K562 (cell line): ENCODE results near the gene BGN. TPM values are rescaled to one million over a fixed set of nuclear protein-coding genes. Genes with fewer than 3 reads are reported as not detected.
A peak's percentile ranks its signal among the peaks of the same experiment; 100 is the strongest.

Experiments used
- ETV6 ChIP-seq, 3 experiments: fragments of 150-350 bp in 1 of 3; sonication (generic) in 1 of 3; formaldehyde crosslinking in 1 of 3; IDR thresholded peaks; 2 replicates each; pipeline versions ENCODE4 v1.6.1 to v1.8.0; 2014 to 2022; ENCODE audit warnings: borderline replicate concordance in 2 of 3, low read depth in 2 of 3, antibody characterized with exemption in 1 of 3, low read length in 1 of 3, mild to moderate bottlenecking in 1 of 3, missing genetic modification reagents in 1 of 3
- HDAC2 ChIP-seq: fragments of 450-650 bp; IDR thresholded peaks from 2 replicates; pipeline ENCODE4 v1.6.1; 2016; ENCODE audit warnings: mild to moderate bottlenecking
- ID3 ChIP-seq, 2 experiments: fragments of 250-450 bp in 1 of 2; fragments of 450-650 bp in 1 of 2; sonication (Bioruptor Pico) in 1 of 2; IDR thresholded peaks; 2 replicates each; pipeline versions ENCODE4 v1.6.1 to v1.8.0; 2016 to 2021; ENCODE audit warnings: mild to moderate bottlenecking in 2 of 2, moderate library complexity in 2 of 2, missing compliant biosample characterization in 1 of 2, missing genetic modification characterization in 1 of 2
- MYC ChIP-seq, 2 experiments: fragments of 250-450 bp in 1 of 2; sonication (Bioruptor Pico) in 1 of 2; IDR thresholded peaks; 2 replicates each; pipeline versions ENCODE4 v1.5.1 to v1.6.1; 2012 to 2021; ENCODE audit warnings: low read depth in 2 of 2, borderline replicate concordance in 1 of 2, improper control_type of control experiment in 1 of 2, low read length in 1 of 2, mild to moderate bottlenecking in 1 of 2, moderate library complexity in 1 of 2
- NELFE ChIP-seq: IDR thresholded peaks from 2 replicates; pipeline ENCODE4 v1.6.1; 2011; ENCODE audit warnings: mild to moderate bottlenecking; ENCODE audit not compliant: insufficient read depth, insufficient read length
- NFE2L1 ChIP-seq: fragments of 450-650 bp; IDR thresholded peaks from 2 replicates; pipeline ENCODE4 v1.6.1; 2016; ENCODE audit warnings: missing genetic modification characterization, low read depth, mild to moderate bottlenecking, missing compliant biosample characterization, moderate library complexity, borderline replicate concordance
- PHTF2 ChIP-seq: fragments of 250-450 bp; sonication (Bioruptor Pico); IDR thresholded peaks from 2 replicates; pipeline ENCODE4 v1.5.0; 2021; ENCODE audit warnings: mild to moderate bottlenecking
- RFX7 ChIP-seq: fragments of 250-450 bp; sonication (Bioruptor Pico); IDR thresholded peaks from 2 replicates; pipeline ENCODE4 v1.5.1; 2021; ENCODE audit warnings: mild to moderate bottlenecking
- SP2 ChIP-seq: IDR thresholded peaks from 2 replicates; pipeline ENCODE4 v1.6.1; 2011; ENCODE audit warnings: mild to moderate bottlenecking, low read depth, low read length, moderate library complexity; ENCODE audit not compliant: poor library complexity, severe bottlenecking; ENCODE audit errors: extremely low read depth
- STAG1 ChIP-seq: sonication (generic); formaldehyde crosslinking; IDR thresholded peaks from 2 replicates; pipeline ENCODE4 v1.5.0; 2020; ENCODE audit warnings: missing genetic modification reagents, borderline replicate concordance
- YY1 ChIP-seq, 3 experiments: IDR thresholded peaks; 2 replicates each; pipeline ENCODE4 v1.6.1; 2011; ENCODE audit warnings: low read length in 2 of 3, mild to moderate bottlenecking in 2 of 3, moderate library complexity in 2 of 3, borderline replicate concordance in 1 of 3, control low read depth in 1 of 3, low read depth in 1 of 3; ENCODE audit not compliant: insufficient read depth in 3 of 3, insufficient replicate concordance in 2 of 3, control insufficient read depth in 1 of 3, insufficient read length in 1 of 3; ENCODE audit errors: extremely low read depth in 1 of 3
- polyA plus RNA-seq, 8 experiments: library from polyadenylated mRNA; depleted of rRNA in 4 of 8; stranded (reverse) in 5 of 8; unstranded in 3 of 8; fragments of >200 nt; fragmentation: Nextera tagmentation in 2 of 8; fragmentation: Illumina TruSeq in 1 of 8; extraction: Ambion mirVana in 2 of 8; extraction: Trizol in 1 of 8; gene quantifications; 2 replicates each; pipeline versions ENCODE4 v1.2.1 to v1.2.3, GENCODE V29; 2011 to 2014; ENCODE audit warnings: inconsistent platforms in 1 of 8, missing spikeins in 1 of 8
- total RNA-seq, 7 experiments: library from RNA; depleted of rRNA in 6 of 7; stranded (reverse); fragments of >200 nt in 6 of 7; fragmentation: Illumina TruSeq in 2 of 7; extraction: Trizol in 2 of 7; gene quantifications; 2 replicates each; pipeline versions ENCODE4 v1.2.1 to v1.2.3, GENCODE V29; 2011 to 2021; ENCODE audit warnings: low replicate concordance in 1 of 7
- TF ChIP-seq, protein P1 (sequence below): fragments of 450-650 bp; formaldehyde crosslinking; IDR thresholded peaks from 2 replicates; pipeline ENCODE4 v1.4.0; 2022; ENCODE audit warnings: missing genetic modification characterization
- TF ChIP-seq, protein P2 (sequence below), 2 experiments: fragments of 450-650 bp; formaldehyde crosslinking in 1 of 2; IDR thresholded peaks; 2 replicates each; pipeline versions ENCODE4 v1.4.0 to v1.6.1; 2014 to 2020; ENCODE audit warnings: mild to moderate bottlenecking in 2 of 2, borderline replicate concordance in 1 of 2, low read depth in 1 of 2

The BGN gene
- total and polyA plus RNA-seq, 9 of the 15 experiments (the other 6 are each of a cell fraction or from before 2014, with no cell fraction given): 0.11 TPM; not detected in 8

DNA sequence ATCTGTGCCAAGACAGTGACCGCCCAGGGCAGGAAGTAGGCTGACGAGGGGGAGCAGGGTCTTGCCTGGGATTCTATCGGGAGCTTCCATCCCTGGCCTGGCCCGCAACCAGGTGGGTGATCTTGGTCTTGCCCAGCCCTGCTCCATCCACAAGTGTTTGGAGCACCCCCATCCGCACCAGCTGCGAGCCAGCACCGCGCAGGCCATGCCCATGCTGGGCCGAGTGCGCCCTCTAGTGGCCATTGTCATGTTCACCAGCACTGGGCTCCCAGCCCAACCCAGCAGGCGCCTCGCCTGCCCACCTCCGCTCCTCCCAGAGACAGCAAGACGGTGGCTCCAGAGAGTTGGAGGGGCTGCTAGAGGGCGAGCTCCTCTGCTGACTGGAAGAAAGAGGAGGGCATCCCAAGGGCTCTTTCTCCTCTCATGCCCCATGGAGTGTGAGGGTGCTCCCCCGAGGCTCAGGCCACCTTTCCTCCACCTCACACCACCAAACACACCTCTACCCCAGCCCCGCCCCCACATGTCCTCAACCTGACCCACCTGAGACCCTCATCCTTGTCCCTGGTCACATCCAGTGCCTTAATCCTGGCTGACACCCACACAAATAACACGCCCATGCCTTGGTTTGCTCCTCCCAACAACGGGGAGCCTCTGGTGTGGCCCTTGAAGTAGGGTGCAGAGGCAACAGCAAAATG, 12.9 kb downstream of the BGN start (continued):
- TF ChIP-seq, protein P1, sequence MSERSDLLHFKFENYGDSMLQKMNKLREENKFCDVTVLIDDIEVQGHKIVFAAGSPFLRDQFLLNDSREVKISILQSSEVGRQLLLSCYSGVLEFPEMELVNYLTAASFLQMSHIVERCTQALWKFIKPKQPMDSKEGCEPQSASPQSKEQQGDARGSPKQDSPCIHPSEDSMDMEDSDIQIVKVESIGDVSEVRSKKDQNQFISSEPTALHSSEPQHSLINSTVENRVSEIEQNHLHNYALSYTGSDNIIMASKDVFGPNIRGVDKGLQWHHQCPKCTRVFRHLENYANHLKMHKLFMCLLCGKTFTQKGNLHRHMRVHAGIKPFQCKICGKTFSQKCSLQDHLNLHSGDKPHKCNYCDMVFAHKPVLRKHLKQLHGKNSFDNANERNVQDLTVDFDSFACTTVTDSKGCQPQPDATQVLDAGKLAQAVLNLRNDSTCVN (CRISPR knock-in tag): no peak
- no peak for TF ChIP-seq HDAC2
- TF ChIP-seq, protein P2, sequence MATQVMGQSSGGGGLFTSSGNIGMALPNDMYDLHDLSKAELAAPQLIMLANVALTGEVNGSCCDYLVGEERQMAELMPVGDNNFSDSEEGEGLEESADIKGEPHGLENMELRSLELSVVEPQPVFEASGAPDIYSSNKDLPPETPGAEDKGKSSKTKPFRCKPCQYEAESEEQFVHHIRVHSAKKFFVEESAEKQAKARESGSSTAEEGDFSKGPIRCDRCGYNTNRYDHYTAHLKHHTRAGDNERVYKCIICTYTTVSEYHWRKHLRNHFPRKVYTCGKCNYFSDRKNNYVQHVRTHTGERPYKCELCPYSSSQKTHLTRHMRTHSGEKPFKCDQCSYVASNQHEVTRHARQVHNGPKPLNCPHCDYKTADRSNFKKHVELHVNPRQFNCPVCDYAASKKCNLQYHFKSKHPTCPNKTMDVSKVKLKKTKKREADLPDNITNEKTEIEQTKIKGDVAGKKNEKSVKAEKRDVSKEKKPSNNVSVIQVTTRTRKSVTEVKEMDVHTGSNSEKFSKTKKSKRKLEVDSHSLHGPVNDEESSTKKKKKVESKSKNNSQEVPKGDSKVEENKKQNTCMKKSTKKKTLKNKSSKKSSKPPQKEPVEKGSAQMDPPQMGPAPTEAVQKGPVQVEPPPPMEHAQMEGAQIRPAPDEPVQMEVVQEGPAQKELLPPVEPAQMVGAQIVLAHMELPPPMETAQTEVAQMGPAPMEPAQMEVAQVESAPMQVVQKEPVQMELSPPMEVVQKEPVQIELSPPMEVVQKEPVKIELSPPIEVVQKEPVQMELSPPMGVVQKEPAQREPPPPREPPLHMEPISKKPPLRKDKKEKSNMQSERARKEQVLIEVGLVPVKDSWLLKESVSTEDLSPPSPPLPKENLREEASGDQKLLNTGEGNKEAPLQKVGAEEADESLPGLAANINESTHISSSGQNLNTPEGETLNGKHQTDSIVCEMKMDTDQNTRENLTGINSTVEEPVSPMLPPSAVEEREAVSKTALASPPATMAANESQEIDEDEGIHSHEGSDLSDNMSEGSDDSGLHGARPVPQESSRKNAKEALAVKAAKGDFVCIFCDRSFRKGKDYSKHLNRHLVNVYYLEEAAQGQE (IDR thresholded peaks at IDR 0.05; ENCODE audit: borderline replicate concordance): peak; percentile 80
- TF ChIP-seq, protein P2 (CRISPR knock-in tag; IDR thresholded peaks at IDR 0.05; ENCODE audit: low read depth): no peak
- TF ChIP-seq NELFE: no peak
- no peak for TF ChIP-seq RFX7 (CRISPR knock-in tag)
- no peak for TF ChIP-seq PHTF2 (CRISPR knock-in tag)
- TF ChIP-seq ETV6 (IDR thresholded peaks at IDR 0.05; ENCODE audit: borderline replicate concordance in 1 of 2, low read depth in 2 of 2, low read length in 1 of 2): no peak
- no peak for TF ChIP-seq ETV6 (CRISPR knock-in tag; IDR thresholded peaks at IDR 0.05; ENCODE audit: borderline replicate concordance)
- peak; percentile 80; the same call in 1 of the 2 replicates for TF ChIP-seq STAG1 (CRISPR knock-in tag)
- TF ChIP-seq NFE2L1: no peak
- TF ChIP-seq YY1 (IDR thresholded peaks at IDR 0.05; ENCODE audit: borderline replicate concordance in 1 of 3, control insufficient read depth in 1 of 3, extremely low read depth in 1 of 3, insufficient read depth in 3 of 3, insufficient read length in 1 of 3, insufficient replicate concordance in 2 of 3, low read depth in 1 of 3, low read length in 2 of 3): peak in 1 of 3 experiments; percentile 29
- TF ChIP-seq ID3 (CRISPR knock-in tag; IDR thresholded peaks at IDR 0.05): no peak
- no peak for TF ChIP-seq ID3 (tag; IDR thresholded peaks at IDR 0.05)
- TF ChIP-seq MYC (IDR thresholded peaks at IDR 0.05; ENCODE audit: low read depth, low read length): 0 out of 2 replicates have a peak, but pooled peaks have one; percentile 19
- TF ChIP-seq MYC (CRISPR knock-in tag; IDR thresholded peaks at IDR 0.05; ENCODE audit: borderline replicate concordance, low read depth): no peak
- TF ChIP-seq SP2: no peak
